GM12892 (cell line): ENCODE results near the gene SLMAP.

Source experiments
- POLR2A ChIP-seq: IDR thresholded peaks from 2 replicates; pipeline ENCODE4 v1.6.1; 2011; ENCODE audit warnings: low read depth, low read length, control low read depth
- TAF1 ChIP-seq: IDR thresholded peaks from 2 replicates; pipeline ENCODE4 v1.6.1; 2011; ENCODE audit warnings: low read depth, mild to moderate bottlenecking, control low read depth, low read length, borderline replicate concordance

DNA sequence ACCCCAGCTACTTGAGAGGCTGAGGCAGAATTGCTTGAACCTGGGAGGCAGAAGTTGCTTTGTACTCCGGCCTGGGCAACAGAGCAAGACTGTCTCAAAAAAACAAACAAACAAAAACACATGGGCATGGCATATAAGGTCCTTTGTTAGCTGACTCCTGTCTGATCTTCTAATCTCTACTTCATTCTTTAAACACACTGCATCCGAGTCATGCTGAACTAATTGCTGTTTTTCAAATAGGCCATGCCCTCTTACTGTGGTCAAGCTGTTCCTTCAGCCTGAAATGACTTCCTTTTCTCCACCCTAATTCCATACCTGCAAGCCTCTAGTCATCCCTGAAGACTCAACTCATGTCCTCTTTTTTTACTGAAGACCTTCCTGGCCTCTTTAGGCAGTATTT lies 22.3 kb upstream of the SLMAP start:
- TF ChIP-seq POLR2A (no peak), TAF1 (no peak)
